Skeletal muscle tissue (tissue), 4 donors: ENCODE measurements around the gene ZMIZ2. TPM values are rescaled to one million over a fixed set of nuclear protein-coding genes. Genes with fewer than 3 reads are reported as not detected.
A peak's percentile ranks its signal among the peaks of the same experiment; 100 is the strongest.
"Not testable (repeated sequence)": the region's sequence is repeated elsewhere in the genome, so short reads cannot be mapped to it uniquely, and the experiment has no call there.

ENCODE experiments used
- H3K27ac ChIP-seq: one replicate; pipeline ENCODE4 v1.7.0; 2013; ENCODE audit warnings: mild to moderate bottlenecking, low read depth, low read length, inconsistent platforms
- H3K27me3 ChIP-seq, 3 donors: one replicate each; pipeline ENCODE4 v1.7.0; 2013; ENCODE audit warnings: low read length in 3 of 3; ENCODE audit not compliant: control insufficient read depth in 3 of 3, insufficient read depth in 3 of 3
- H3K36me3 ChIP-seq, 3 donors: one replicate each; pipeline ENCODE4 v1.7.0; 2013; ENCODE audit warnings: low read length in 3 of 3; ENCODE audit not compliant: control insufficient read depth in 3 of 3, insufficient read depth in 3 of 3
- H3K4me1 ChIP-seq, 3 donors: one replicate each; pipeline ENCODE4 v1.7.0; 2013; ENCODE audit warnings: low read length in 3 of 3, mild to moderate bottlenecking in 3 of 3; ENCODE audit not compliant: control insufficient read depth in 3 of 3, insufficient read depth in 3 of 3
- H3K4me3 ChIP-seq, 3 donors: one replicate each; pipeline ENCODE4 v1.7.0; 2013; ENCODE audit warnings: low read length in 3 of 3
- H3K9ac ChIP-seq, 3 donors: one replicate each; pipeline ENCODE4 v1.7.0; 2013; ENCODE audit warnings: low read length in 3 of 3, mild to moderate bottlenecking in 3 of 3, moderate library complexity in 2 of 3, low read depth in 1 of 3
- H3K9me3 ChIP-seq, 3 donors: one replicate each; pipeline ENCODE4 v1.7.0; 2013; ENCODE audit warnings: low read length in 3 of 3; ENCODE audit not compliant: control insufficient read depth in 3 of 3
- total RNA-seq: library from RNA; depleted of rRNA; stranded (reverse); fragments of >200 nt; gene quantifications from one replicate; pipeline ENCODE4 v1.2.3, GENCODE V29; 2014
- donor health status: Osteomylitis.

The ZMIZ2 gene, protein sequence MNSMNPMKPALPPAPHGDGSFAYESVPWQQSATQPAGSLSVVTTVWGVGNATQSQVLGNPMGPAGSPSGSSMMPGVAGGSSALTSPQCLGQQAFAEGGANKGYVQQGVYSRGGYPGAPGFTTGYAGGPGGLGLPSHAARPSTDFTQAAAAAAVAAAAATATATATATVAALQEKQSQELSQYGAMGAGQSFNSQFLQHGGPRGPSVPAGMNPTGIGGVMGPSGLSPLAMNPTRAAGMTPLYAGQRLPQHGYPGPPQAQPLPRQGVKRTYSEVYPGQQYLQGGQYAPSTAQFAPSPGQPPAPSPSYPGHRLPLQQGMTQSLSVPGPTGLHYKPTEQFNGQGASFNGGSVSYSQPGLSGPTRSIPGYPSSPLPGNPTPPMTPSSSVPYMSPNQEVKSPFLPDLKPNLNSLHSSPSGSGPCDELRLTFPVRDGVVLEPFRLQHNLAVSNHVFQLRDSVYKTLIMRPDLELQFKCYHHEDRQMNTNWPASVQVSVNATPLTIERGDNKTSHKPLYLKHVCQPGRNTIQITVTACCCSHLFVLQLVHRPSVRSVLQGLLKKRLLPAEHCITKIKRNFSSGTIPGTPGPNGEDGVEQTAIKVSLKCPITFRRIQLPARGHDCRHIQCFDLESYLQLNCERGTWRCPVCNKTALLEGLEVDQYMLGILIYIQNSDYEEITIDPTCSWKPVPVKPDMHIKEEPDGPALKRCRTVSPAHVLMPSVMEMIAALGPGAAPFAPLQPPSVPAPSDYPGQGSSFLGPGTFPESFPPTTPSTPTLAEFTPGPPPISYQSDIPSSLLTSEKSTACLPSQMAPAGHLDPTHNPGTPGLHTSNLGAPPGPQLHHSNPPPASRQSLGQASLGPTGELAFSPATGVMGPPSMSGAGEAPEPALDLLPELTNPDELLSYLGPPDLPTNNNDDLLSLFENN
- total RNA-seq: 4.2 TPM

DNA sequence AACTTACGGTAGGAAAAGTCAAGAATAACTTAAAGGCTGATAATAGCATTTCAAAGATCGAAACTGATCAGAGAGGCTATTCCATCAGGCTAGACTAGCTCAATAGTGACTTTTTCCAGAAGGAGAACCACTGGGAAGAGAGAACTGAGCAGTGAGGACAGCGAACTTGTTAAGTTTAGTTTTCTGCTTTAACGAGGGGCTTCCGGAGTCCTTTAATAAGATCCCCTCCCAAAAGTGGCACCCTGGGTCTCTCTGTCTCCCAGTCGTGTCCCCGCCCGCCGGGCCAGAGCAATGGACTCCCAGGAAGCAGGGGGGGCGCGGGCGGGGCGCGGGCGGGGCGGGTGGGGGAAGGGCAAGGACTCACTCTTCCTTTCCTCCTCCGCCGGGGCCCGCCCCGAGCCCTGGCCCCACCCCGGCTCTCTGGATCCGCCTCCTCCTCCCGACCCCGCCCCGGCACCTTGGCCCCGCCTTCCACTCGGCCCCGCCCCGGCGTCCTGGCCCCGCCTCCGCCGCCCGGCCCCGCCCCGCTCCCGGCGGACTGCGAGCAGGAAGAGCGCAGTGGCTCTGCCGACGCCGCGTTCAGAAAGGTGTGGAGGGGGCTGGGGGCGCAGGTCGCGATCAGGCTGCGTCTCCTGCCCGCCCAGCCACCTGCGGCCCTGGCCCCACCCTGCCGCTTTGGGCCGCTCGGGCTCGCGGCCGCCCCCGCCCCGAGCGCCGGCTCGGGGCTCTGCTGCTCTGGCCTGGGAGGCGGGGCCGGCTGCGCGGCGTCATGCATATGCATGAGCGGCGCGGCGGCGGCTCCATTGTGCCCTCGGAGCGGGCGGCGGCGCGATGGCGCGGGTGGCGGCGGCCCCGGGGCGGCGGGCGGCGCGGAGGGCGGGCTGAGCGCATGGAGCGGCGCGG, at the start of gene ZMIZ2:
Gene ZMIZ2 (plus strand): TSS at position 803 of the 903 bp plus-strand sequence. CDS start 7,403 bp downstream, outside the sequence.
- H3K27ac ChIP-seq: peak within 1 kb of the TSS; percentile 87
- no peaks in the 10 kb centered on the region for H3K27me3 ChIP-seq
- peak within 1 kb of the TSS; percentile 86 to 91 (median 87) for H3K4me3 ChIP-seq
- H3K9ac ChIP-seq: peak within 1 kb of the TSS; percentile 81 to 90 (median 87)
- peaks cover 22 to 30% (median 23%) of the 10 kb centered on the region in 3 donors for H3K4me1 ChIP-seq
- H3K36me3 ChIP-seq: peaks cover 0 to 4% (median 0%) of the 10 kb centered on the region in 3 donors
- H3K9me3 ChIP-seq: no peaks in the 10 kb centered on the region

DNA sequence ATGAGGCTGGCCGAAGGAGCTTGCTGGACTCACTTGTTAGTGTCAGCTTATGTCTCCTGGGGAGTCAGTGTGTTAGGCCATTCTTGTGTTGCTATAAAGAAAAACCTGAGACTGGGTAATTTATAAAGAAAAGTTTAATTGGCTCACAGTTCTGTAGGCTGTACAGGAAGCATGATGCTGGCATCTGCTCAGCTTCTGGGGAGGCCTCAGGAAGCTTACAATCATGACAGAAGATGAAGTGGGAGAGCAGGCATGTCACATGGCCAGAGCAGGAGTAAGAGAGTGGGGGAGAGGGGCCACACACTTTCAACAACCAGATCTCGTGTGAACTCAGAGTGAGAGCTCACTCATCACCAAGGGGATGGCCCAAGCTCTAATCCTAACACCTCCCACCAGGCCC, 49.0 kb upstream of the ZMIZ2 start:
- not testable (repeated sequence) for H3K9me3 ChIP-seq, H3K27me3 ChIP-seq, H3K4me3 ChIP-seq, H3K9ac ChIP-seq, H3K27ac ChIP-seq
- Histone ChIP-seq H3K4me1 (peaks cover 0 to 15% (median 6%) of the 10 kb centered on the region in 3 donors), H3K36me3 (peaks cover 54 to 64% (median 60%) of the 10 kb centered on the region in 3 donors)

DNA sequence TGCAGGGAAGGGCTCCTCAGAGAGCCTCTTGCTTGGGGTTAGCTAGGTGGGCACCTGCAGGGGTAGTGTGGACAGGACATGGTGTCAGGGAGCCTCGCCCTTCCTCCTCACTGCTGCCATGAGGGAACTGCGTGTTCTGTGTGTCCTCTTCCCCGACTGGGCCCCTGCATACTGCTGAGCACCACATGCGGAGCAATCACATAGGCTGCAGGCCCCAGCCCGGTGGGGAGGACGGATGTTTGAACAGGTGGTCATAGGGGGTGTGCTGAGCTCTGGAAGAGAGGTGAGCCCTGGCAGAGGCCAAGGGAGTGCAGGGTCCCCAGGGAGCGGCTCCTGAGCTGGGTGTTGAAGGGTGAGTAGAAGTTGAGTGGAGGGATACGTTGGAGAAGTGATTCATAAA, 48.3 kb upstream of the ZMIZ2 start:
- Histone ChIP-seq H3K9me3 (no peaks in the 10 kb centered on the region), H3K27me3 (no peaks in the 10 kb centered on the region), H3K4me1 (peaks cover 0 to 11% (median 3%) of the 10 kb centered on the region in 3 donors), H3K36me3 (peaks cover 54 to 60% (median 56%) of the 10 kb centered on the region in 3 donors), H3K27ac (no peak overlapping the region), H3K9ac (peak overlapping the region in 1 of 3 donors; percentile 8), H3K4me3 (no peak overlapping the region)

DNA sequence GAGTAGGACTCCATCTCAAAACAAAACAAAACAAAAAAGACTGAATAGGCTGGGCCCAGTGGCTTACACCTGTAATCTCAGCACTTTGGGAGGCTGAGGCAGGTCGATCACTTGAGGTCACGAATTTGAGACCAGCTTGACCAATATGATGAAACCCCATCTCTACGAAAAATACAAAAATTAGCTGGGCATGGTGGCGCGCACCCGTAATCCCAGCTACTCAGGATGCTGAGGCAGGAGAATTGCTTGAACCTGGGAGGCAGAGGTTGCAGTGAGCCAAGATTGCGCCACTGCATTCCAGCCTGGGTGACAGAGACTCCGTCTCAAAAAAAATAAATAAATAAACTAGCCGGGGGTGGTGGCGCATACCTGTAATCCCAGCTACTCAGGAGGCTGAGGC, 45.3 kb upstream of the ZMIZ2 start:
- not testable (repeated sequence) for H3K4me3 ChIP-seq, H3K27me3 ChIP-seq, H3K9me3 ChIP-seq, H3K9ac ChIP-seq, H3K27ac ChIP-seq
- Histone ChIP-seq H3K36me3 (peaks cover 44 to 47% (median 45%) of the 10 kb centered on the region in 3 donors), H3K4me1 (peaks cover 0 to 11% (median 10%) of the 10 kb centered on the region in 3 donors)

DNA sequence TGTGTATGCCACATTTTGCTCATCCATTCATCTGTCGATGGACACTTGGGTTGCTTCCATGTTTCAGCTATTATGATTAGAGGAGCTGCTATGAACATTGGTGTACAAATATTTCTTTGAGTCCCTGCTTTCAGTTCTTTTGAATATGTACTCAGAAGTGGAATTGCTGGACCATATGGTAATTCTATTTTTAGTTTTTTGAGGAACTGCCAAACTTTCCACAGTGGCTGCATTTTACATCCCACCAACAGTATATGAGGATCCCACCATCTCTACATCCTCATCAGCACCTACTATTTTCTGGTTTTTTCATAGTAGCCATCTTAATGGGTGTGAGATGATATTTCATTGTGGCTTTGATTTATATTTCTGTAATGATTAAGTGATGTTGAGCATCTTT, 44.7 kb upstream of the ZMIZ2 start:
- Histone ChIP-seq H3K27me3 (no peaks in the 10 kb centered on the region), H3K36me3 (peaks cover 46 to 48% (median 48%) of the 10 kb centered on the region in 3 donors), H3K27ac (no peak overlapping the region), H3K9ac (no peak overlapping the region), H3K4me3 (no peak overlapping the region), H3K4me1 (peaks cover 0 to 11% (median 10%) of the 10 kb centered on the region in 3 donors), H3K9me3 (no peaks in the 10 kb centered on the region)

DNA sequence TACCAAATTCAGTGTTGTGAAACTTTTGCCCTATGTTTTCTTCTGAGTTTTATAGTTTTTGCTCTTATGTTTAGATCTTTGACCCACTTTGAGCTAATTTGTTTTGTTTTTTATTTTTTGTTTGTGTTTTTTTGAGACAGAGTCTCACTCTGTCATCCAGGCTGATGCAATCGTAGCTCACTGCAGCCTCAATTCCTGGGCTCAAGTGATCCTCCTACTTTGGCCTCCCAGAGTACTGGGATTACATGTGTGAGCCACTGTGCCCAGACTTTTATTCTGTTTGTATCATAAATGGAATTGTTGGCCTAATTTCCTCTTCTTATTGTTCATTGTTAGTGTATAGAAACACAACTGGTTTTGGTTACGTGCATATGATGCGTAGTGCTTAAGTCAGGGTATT, 43.2 kb upstream of the ZMIZ2 start:
- Histone ChIP-seq H3K4me3 (no peak overlapping the region), H3K36me3 (peaks cover 43 to 46% (median 45%) of the 10 kb centered on the region in 3 donors), H3K27ac (no peak overlapping the region), H3K9me3 (no peaks in the 10 kb centered on the region), H3K4me1 (peaks cover 0 to 11% (median 10%) of the 10 kb centered on the region in 3 donors), H3K9ac (no peak overlapping the region), H3K27me3 (no peaks in the 10 kb centered on the region)

DNA sequence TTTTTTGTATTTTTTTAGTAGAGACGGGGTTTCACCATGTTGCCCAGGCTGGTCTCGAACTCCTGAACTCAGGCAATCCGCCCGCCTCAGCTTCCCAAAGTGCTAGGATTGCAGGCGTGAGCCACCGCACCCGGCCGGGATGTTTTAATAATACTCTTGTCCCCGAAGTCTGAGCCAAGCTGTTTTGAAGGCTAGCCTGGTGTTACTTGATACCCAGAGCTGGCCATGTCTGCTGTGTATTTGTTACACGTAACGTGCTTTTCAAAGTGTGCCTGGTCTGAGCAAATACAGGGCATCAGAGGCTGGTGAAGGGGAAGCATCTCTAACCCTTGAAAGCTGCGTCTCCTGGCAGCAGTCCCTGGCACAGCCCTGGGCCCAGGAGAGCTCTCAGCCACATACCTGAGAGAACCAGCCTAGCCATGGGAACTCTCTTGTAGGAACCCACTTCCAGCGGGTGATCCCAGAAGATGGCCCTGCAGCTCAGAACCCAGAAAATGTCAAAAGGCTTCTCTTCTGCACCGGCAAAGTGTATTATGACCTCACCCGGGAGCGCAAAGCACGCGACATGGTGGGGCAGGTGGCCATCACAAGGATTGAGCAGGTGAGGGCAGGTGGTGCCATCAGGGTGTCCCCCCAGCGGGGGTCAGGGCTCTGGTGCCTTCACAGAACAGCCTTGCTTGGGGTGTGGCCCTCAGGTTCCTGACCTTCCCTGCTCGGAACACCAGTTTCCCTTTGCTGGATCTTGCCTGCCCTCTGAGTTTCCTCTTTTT, 41.7 kb upstream of the ZMIZ2 start:
- peaks cover 31 to 34% (median 32%) of the 10 kb centered on the region in 3 donors for H3K36me3 ChIP-seq
- peaks cover 0 to 11% (median 9%) of the 10 kb centered on the region in 3 donors for H3K4me1 ChIP-seq
- H3K4me3 ChIP-seq: no peak overlapping the region
- H3K9me3 ChIP-seq: no peaks in the 10 kb centered on the region
- peak overlapping the region in 1 of 3 donors; percentile 50 for H3K9ac ChIP-seq
- H3K27ac ChIP-seq: peak overlapping the region; percentile 36
- no peaks in the 10 kb centered on the region for H3K27me3 ChIP-seq

DNA sequence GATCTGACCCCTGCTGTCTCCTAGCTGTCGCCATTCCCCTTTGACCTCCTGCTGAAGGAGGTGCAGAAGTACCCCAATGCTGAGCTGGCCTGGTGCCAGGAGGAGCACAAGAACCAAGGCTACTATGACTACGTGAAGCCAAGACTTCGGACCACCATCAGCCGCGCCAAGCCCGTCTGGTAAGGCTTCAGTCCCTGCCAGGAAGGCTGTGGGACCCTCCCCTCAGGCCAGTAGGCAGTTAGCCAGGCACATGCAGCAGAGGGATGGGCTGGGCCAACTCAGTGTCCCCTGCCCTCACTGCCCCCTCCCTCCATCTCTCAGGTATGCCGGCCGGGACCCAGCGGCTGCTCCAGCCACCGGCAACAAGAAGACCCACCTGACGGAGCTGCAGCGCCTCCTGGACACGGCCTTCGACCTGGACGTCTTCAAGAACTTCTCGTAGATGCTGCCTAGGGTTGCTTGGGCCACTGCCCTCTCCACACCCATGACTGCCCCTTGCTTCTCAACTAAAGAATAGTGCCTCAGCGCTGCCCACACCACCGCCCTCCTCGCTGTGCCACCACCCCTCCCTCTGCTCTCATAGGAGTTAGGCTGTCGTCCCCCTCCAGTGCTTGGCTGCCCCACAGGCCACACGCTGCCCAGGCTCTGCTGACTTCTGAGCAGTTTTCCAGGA, 41.0 kb upstream of the ZMIZ2 start:
- peak overlapping the region; percentile 36 for H3K27ac ChIP-seq
- H3K27me3 ChIP-seq: no peaks in the 10 kb centered on the region
- H3K9ac ChIP-seq: peak overlapping the region in 1 of 3 donors; percentile 50
- no peak overlapping the region for H3K4me3 ChIP-seq
- peaks cover 0 to 11% (median 8%) of the 10 kb centered on the region in 3 donors for H3K4me1 ChIP-seq
- H3K36me3 ChIP-seq: peaks cover 28 to 30% (median 29%) of the 10 kb centered on the region in 3 donors
- H3K9me3 ChIP-seq: no peaks in the 10 kb centered on the region
